ENCODE measurements around the gene CCDC40.
"Not testable (repeated sequence)": the region's sequence is repeated elsewhere in the genome, so short reads cannot be mapped to it uniquely, and the experiment has no call there.

The CCDC40 gene

GRCh38 chr17:80023481-80024205, 12.8 kb upstream of the CCDC40 start:
- no peak for DNase-seq

DNA sequence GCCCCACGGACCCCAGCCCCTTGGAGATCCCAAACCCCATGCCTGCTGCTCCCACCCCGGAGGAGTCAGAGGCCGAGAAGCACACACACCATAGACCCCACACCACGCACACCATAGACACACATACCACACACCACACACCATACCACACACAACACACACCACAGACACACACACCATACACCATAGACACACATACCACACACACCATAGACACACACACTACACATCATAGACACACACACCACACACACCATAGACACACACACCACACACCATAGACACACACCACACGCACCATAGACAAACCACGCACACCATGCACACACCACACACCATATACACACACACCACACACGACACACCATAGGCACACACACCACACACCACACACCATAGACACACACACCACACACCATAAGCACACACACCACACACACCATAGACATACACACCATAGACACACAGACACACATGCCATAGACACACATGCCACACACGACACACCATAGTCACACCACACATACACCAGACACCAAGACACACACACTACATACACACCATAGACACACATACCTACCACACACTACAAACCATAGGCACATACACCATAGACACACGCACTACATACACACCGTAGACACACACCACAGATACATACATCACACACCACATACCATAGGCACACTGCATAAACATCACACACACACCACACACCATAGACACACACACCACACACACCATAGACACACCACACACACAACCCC, 12.1 kb upstream of the CCDC40 start:
- no peak for DNase-seq

DNA sequence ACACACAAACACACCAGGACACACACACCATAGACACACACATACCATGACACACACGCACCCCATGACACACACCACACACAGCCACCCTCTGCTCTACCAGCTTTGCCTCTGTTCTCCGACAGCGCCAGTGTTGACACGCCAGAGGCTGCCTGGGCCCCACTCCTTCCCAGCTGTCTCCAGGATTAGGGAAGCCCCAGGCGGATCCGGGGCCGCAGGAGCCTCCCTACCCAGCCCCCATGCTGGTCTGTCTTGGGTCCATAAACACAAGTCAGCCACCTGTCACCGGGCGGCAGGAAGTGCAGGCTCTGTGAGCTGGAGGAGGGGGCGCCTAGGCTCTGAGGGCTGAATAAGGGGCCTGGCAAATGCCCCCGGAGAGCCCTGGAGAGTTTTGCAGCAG, 11.3 kb upstream of the CCDC40 start:
- no peak for DNase-seq

DNA sequence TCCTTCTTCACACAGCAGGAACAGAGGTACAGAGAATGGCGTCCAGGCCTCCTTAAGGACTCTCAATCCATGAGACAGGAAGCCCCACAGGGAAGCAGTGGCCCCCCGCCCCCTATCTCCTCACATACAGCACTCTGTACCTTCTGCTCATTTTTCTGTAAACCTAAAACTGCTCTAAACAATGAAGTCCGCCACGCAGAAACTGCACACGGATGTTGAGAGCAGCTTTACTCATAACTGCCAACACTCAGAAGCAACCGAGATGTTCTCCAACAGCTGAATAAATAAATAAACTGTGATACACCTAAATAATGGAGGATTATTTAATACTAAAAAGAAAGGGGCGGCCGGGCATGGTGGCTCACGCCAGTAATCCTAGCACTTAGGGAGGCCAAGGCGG, 10.6 kb upstream of the CCDC40 start:
- DNase-seq = no peak

- no peak for DNase-seq
Measured at GRCh38 chr17:80026359-80027042, 9.9 kb upstream of the CCDC40 start.

DNA sequence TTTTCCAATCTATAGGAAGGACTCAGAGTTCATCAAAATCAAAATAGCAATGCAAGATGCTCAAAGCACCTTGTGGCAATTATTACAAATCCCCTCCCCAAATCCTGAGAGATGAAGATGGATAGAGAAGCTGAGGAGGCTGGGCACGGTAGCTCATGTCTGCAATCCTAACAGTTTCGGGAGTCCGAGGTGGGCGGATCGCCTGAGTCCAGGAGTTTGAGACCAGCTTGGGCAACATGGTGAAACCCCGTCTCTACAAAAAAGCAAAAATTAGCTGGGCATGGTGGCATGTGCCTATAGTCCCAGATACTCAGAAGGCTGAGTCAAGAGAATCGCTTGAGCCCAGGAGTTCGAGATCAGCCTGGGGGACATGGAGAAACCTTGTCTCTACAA, 9.4 kb upstream of the CCDC40 start:
- no peak for DNase-seq

GRCh38 chr17:80028030-80028429, 8.4 kb upstream of the CCDC40 start:
- DNase-seq = no peak

DNA sequence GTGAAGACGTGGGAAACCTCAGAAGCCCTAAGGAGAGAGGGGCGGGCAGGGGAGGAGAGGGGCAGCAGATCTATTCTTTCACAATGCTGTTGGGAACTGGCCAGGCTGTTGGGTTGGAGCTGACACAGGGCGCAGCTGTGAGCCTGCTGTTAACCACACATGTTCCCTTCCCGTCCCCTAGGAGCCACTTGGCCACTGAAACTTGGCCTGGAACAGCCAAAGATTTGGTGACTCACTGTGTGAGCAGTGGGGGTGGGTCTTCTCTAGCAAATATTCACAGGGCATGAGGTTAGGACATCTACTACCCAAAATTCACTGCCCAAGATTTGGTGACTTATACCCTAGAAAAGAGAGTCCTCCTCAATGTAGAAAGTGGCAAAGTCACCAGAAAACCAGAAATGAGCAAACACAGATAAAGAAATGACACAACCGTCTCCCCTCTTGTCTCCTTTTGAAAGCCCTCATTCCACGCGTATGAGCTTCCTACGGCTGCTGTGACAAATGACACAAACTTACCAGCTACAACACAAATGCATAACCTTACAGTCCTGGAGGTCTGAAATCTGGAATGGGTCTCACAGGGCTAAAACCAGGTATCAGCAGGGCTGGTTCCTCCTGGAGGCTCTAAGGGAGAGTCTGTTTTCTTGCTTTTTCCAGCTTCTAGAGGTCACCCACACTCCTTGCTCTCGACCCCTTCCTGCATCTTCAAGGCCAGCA, 7.0 kb upstream of the CCDC40 start:
- no peak for DNase-seq

- DNase-seq = no peak
Measured at GRCh38 chr17:80030730-80031410, 5.6 kb upstream of the CCDC40 start.

- no peak for DNase-seq
Measured at GRCh38 chr17:80031691-80032430, 4.6 kb upstream of the CCDC40 start.

DNA sequence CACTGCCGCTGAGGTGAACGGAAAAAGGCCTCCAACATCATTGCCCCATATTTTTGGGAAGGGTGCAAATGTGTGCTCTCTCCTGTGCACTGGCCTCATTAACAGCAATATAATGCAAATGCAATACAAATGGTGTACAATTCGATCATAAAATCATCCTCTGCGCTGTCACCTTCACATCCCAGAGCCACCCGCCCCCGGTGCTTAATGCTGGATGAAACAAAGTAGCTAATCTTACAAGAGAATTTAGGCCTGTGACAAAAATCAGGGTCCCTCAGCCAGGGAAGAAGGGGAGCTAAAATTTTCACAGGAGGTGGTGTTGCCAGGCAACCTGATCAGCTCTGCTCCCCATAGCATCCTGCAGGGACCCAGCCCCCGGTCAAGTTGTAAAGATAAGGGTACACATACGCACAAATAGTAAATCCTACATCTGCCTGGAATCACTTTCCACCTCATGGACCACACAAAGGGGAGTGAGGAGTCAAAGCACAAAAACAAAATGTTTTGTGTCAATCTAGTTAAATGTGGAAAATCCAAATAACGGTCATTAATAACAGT, 3.7 kb upstream of the CCDC40 start:
- no peak for DNase-seq

- DNase-seq = no peak
Measured at GRCh38 chr17:80033840-80034239, 2.6 kb upstream of the CCDC40 start.

- peak; percentile 55 for DNase-seq
Measured at GRCh38 chr17:80034791-80035686, 1.4 kb upstream of the CCDC40 start.

DNA sequence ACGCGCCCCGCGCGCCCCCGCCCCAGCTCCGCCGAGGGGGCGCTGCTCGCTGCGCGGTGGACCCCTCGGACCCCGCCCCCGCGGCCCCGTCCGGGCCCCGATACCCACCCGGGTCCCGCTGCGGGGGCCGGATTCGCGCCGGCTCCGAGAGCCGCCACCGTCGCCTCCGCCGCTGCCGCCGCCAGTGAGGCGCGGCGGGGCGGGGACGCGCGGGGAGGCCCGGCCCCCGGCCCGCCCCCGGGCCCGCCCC, 830 bp upstream of the CCDC40 start, which contains the start of gene TBC1D16:
Gene TBC1D16, minus strand, starts transcription at position 186 of the 250 bp plus-strand sequence. CDS start 22,325 bp downstream, outside the sequence.
- no peak for DNase-seq

DNA sequence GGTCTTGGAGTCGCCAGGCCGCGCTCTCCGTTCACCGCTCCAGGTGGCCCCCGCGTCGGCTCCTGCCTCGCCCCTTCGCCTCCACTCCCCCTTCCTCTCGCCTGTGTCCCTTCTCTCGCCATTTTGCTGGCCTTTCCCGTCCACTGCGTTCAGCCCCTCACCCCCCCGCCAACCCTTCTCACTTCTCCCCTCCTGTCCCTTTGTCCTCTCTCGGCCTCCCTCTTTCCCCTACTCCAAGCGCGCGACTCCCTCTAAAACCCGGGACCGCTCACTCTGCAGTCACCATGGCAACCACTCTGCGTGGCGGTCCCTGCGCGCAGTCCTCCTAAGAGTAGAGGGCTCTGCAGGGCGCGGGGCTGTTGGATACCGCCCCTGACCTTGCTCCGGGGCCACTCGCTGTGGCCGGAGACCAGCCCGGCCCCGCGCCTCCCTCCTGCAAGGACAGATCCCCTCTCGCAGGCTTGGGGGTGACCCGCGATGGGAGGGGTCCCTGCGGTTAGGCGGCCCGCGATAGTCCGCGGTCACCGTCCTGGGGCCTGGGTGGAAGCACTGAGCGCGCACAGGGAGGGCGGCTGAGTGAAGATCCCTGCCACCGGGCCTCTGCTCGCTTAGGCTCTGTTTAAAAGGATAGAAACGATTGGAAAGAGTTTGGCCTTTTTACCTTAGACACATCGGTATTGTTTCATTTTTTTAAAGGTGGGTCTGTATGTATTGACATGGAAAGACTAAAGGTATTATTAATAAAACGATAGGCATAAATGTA, 454 bp downstream of the CCDC40 start:
- DNase-seq = no peak

- no peak for DNase-seq
Measured at GRCh38 chr17:80043963-80044362, 7.5 kb downstream of the CCDC40 start.

- DNase-seq = no peak
Measured at GRCh38 chr17:80045703-80046102, 9.3 kb downstream of the CCDC40 start.

DNA sequence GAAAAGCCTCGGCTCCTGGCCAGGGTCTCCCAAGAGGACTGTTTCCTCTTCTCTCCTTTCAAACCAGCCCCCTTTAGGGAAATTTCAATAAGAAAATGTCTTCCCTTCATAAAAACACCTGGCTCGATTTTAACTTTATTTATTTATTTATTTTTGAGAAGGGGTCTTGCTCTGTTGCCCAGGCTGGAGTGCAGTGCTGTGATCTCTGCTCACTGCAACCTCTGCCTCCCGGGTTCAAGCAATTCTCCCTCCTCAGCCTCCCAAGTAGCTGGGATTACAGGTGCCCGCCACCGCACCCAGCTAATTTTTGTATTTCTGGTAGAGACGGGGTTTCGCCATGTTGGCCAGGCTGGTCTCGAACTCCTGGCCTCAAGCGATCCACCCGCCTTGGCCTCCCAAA, 10.3 kb downstream of the CCDC40 start:
- DNase-seq = not testable (repeated sequence)

GRCh38 chr17:80047176-80047575, 10.7 kb downstream of the CCDC40 start:
- DNase-seq = no peak

- DNase-seq = no peak
Measured at GRCh38 chr17:80049986-80050385, 13.5 kb downstream of the CCDC40 start.
